HepG2 (cell line): Measurements from ENCODE around the gene NFKBIL1. TPM values are rescaled to one million over a fixed set of nuclear protein-coding genes. Genes with fewer than 3 reads are reported as not detected.

Experiments used
- ATF6 ChIP-seq: sonication (generic); formaldehyde crosslinking; conservative IDR thresholded peaks from 2 replicates; pipeline ENCODE4 v1.4.0; 2020; ENCODE audit warnings: missing genetic modification reagents
- DMAP1 ChIP-seq: IDR thresholded peaks from 2 replicates; pipeline ENCODE4 v1.6.1; 2016
- E2F1 ChIP-seq: sonication (generic); formaldehyde crosslinking; IDR thresholded peaks from 2 replicates; pipeline ENCODE4 v1.5.0; 2020; ENCODE audit warnings: missing genetic modification reagents
- GLMP ChIP-seq: sonication (generic); formaldehyde crosslinking; IDR thresholded peaks from 2 replicates; pipeline ENCODE4 v1.9.0; 2021; ENCODE audit warnings: missing genetic modification reagents, mild to moderate bottlenecking, borderline replicate concordance
- HBP1 ChIP-seq: IDR thresholded peaks from 2 replicates; pipeline ENCODE4 v1.6.1; 2016; ENCODE audit warnings: low read depth, control low read depth
- HINFP ChIP-seq: sonication (generic); formaldehyde crosslinking; IDR thresholded peaks from 2 replicates; pipeline ENCODE4 v1.4.0; 2020; ENCODE audit warnings: low read depth, mild to moderate bottlenecking, missing genetic modification reagents
- NCOA1 ChIP-seq: sonication (generic); formaldehyde crosslinking; IDR thresholded peaks from 2 replicates; pipeline ENCODE4 v1.9.0; 2021; ENCODE audit warnings: missing genetic modification reagents
- PAF1 ChIP-seq: IDR thresholded peaks from 2 replicates; pipeline ENCODE4 v1.6.1; 2016; ENCODE audit warnings: missing genetic modification reagents, missing compliant biosample characterization
- PBX3 ChIP-seq: sonication (generic); formaldehyde crosslinking; IDR thresholded peaks from 2 replicates; pipeline ENCODE4 v1.8.1; 2023; ENCODE audit warnings: missing genetic modification reagents, inconsistent platforms, borderline replicate concordance
- RXRB ChIP-seq: IDR thresholded peaks from 2 replicates; pipeline ENCODE4 v1.6.1; 2016; ENCODE audit warnings: borderline replicate concordance, missing genetic modification reagents, missing compliant biosample characterization
- SMARCE1 ChIP-seq: fragments of 450-650 bp; IDR thresholded peaks from 2 replicates; pipeline ENCODE4 v1.6.1; 2017; ENCODE audit warnings: borderline replicate concordance
- SRY ChIP-seq: sonication (generic); formaldehyde crosslinking; IDR thresholded peaks from 2 replicates; pipeline ENCODE4 v1.8.0; 2022; ENCODE audit warnings: mild to moderate bottlenecking, missing genetic modification reagents
- THAP11 ChIP-seq: IDR thresholded peaks from 2 replicates; pipeline ENCODE4 v1.6.1; 2016; ENCODE audit warnings: missing biosample characterization, missing genetic modification reagents
- YY1 ChIP-seq: IDR thresholded peaks from 2 replicates; pipeline ENCODE4 v1.6.1; 2011; ENCODE audit warnings: low read length, low read depth, moderate library complexity, mild to moderate bottlenecking; ENCODE audit not compliant: insufficient read depth, insufficient replicate concordance
- ZBTB7A ChIP-seq: sonication (generic); formaldehyde crosslinking; IDR thresholded peaks from 2 replicates; pipeline ENCODE4 v1.8.0; 2022; ENCODE audit warnings: mild to moderate bottlenecking, missing genetic modification reagents
- ZNF12 ChIP-seq: sonication (generic); formaldehyde crosslinking; IDR thresholded peaks from 2 replicates; pipeline ENCODE4 v1.5.0; 2020; ENCODE audit warnings: missing genetic modification reagents
- ZNF329 ChIP-seq: sonication (generic); formaldehyde crosslinking; IDR thresholded peaks from 2 replicates; pipeline ENCODE4 v1.9.0; 2021; ENCODE audit warnings: low read depth, mild to moderate bottlenecking, missing genetic modification reagents
- ZNF746 ChIP-seq: sonication (generic); formaldehyde crosslinking; IDR thresholded peaks from 2 replicates; pipeline ENCODE4 v1.8.0; 2022; ENCODE audit warnings: mild to moderate bottlenecking, missing genetic modification reagents
- polyA plus RNA-seq, 8 experiments: library from polyadenylated mRNA; depleted of rRNA in 3 of 8; stranded (reverse) in 7 of 8; unstranded in 1 of 8; fragments of >200 nt; fragmentation: Illumina TruSeq in 4 of 8; extraction: Trizol in 4 of 8; gene quantifications; 2 replicates each; pipeline versions ENCODE4 v1.2.1 to v1.2.3, GENCODE V29; 2011 to 2016; ENCODE audit warnings: low read depth in 4 of 8, missing spikeins in 1 of 8, mixed read lengths in 1 of 8; ENCODE audit not compliant: insufficient read depth in 1 of 8
- total RNA-seq, 5 experiments: library from RNA; depleted of rRNA; stranded (reverse); fragments of >200 nt; fragmentation: Illumina TruSeq; extraction: Trizol; gene quantifications; 2 replicates each; pipeline ENCODE4 v1.2.3, GENCODE V29; 2016; ENCODE audit warnings: low read depth in 1 of 5

The NFKBIL1 gene
- total and polyA plus RNA-seq, 2 of the 13 experiments (the other 11 are each of a cell fraction or from before 2014, with no cell fraction given) = 9.7 to 19.5 TPM

- TF ChIP-seq ATF6 (CRISPR knock-in tag) (no peak), NCOA1 (CRISPR knock-in tag) (peak; percentile 91; the same call in 1 of the 2 replicates), HINFP (CRISPR knock-in tag) (peak; percentile 82), THAP11 (CRISPR knock-in tag) (peak; percentile 73), SMARCE1 (no peak), ZBTB7A (peak; percentile 71; the same call in 1 of the 2 replicates), GLMP (CRISPR knock-in tag) (no peak), E2F1 (CRISPR knock-in tag) (no peak), ZNF746 (no peak), ZNF329 (no peak), HBP1 (no peak), PAF1 (no peak), PBX3 (CRISPR knock-in tag) (no peak), RXRB (CRISPR knock-in tag) (peak; percentile 66), SRY (CRISPR knock-in tag) (peak; percentile 56; the same call in 1 of the 2 replicates), ZNF12 (CRISPR knock-in tag) (no peak), DMAP1 (CRISPR knock-in tag) (peak; percentile 64; the same call in 1 of the 2 replicates), YY1 (peak; percentile 74)
These were observed 33.5 kb downstream of the NFKBIL1 start (continued) for GRCh38 chr6:31580807-31581433.
